GM18858 (cell line): ENCODE data around the gene TMEM125.

Experiments used
- ATAC-seq: cut with Tn5 transposase; IDR thresholded peaks from one replicate; pipeline ENCODE4 v1.9.1; 2021; ENCODE audit not compliant: unreplicated experiment

The TMEM125 gene

GRCh38 chr1:43269627-43270375, at the start of gene TMEM125:
TMEM125 (plus strand) TSS chr1:43269983; CDS start chr1:43272723, 2,740 bp downstream.
- no peak for ATAC-seq

DNA sequence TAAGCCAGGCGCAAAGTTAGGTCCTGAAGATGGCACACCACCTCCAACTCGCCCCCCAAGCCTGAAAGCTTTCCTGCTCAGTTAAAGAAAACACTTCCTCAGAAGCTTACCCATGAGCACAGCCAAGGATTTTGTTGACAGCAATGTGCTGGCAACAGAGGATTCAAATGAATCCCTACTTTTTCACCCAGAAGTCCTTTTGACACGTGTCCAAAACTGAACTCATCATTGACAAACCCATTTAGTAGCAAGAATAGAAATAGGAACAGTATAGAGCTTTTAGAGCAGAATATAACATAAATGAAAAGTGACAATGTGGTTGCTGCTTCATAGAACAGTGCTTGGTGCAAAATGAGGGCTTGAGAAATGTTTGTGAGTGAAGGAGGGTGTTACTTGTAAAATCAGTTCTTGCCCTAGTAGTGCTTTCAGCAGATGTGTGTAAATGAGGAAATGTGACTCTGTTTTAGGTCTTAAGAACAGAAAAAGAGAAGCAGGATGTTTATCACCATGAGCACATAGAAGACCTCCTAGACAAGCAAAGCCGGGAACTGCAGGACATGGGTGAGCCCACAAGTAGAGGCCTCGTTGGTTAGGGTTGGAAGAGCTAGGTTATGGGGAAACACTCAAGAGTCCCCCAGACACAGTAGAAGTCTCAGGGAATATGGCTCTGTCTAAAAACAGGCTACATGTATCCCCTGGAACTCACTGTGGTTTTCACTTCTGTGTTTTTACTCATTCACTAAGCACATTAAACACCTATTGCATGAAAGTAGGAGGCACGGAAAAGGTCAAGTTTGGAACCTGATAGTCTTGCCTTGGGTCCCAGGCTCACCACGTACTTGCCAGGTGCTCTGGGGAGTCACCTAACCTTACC, 48.6 kb upstream of the TMEM125 start:
- peak; percentile 53 for ATAC-seq

DNA sequence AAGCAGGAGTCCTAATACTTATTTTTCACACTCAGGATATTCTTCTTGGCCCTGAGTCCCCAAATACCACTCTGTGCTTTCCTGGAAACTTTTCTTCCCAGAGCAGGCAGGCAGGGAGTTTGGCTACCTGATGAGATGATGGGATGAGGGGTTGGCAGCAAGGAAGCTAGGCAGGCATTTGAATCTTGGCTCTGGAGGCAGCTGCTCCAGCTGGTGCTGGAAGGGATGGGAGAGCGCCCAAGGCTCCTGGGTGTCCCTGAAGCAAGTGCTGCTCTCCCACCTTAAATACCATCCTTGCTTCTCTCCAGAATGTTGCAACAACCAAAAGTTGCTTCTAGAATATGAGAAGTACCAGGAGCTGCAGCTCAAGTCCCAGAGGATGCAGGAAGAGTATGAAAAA, 48.0 kb upstream of the TMEM125 start:
- no peak for ATAC-seq

GRCh38 chr1:43222879-43223278, 46.9 kb upstream of the TMEM125 start:
- no peak for ATAC-seq

DNA sequence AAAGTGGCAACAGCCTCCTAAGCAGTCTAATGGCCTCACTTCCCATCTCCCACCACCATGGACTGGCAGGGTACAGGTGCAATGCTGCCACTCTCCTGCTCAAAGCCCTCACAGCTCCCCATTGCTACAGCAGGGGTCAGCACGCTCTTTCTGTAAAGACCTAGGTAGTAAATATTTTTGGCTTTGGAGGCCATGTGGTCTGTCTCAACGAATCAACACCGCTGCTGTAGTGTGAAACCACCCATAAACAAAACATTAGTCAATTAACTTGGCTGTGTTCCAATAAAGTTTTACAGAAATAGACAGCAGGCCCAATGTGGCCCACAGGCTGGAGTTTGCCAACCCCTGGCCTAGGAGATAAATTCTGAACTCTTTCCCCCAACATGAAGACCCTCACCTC, 44.6 kb upstream of the TMEM125 start:
- no peak for ATAC-seq

DNA sequence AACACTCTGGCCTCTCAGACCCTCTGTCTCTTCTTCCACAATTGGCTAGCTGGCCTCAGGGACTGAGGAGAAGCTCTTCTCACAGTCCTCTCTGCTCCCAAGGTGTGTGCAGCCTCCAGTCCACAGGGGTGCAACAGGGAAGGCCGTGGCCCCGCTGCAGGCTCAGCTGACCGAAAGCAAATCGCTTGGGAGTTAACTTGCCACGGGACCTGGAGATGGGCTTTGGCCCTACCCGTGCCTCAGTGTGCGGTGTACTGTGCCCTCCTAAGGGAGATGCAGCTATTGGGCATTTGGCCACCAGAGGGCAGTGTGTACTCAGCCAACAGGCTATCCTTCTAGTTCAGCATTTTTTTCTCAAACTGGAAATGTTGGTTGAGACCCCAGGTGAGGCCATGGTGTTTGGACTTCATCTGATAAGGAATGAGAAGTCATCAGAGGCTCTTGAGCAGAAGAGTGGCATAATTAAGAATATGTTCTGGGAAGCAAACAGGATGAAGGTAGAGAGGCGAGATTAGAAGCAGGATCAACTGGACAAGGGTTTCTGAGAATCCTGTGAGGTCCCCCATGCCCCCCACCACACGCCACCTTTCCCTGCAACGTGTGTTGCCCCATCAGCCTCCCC, 42.5 kb upstream of the TMEM125 start:
- no peak for ATAC-seq

DNA sequence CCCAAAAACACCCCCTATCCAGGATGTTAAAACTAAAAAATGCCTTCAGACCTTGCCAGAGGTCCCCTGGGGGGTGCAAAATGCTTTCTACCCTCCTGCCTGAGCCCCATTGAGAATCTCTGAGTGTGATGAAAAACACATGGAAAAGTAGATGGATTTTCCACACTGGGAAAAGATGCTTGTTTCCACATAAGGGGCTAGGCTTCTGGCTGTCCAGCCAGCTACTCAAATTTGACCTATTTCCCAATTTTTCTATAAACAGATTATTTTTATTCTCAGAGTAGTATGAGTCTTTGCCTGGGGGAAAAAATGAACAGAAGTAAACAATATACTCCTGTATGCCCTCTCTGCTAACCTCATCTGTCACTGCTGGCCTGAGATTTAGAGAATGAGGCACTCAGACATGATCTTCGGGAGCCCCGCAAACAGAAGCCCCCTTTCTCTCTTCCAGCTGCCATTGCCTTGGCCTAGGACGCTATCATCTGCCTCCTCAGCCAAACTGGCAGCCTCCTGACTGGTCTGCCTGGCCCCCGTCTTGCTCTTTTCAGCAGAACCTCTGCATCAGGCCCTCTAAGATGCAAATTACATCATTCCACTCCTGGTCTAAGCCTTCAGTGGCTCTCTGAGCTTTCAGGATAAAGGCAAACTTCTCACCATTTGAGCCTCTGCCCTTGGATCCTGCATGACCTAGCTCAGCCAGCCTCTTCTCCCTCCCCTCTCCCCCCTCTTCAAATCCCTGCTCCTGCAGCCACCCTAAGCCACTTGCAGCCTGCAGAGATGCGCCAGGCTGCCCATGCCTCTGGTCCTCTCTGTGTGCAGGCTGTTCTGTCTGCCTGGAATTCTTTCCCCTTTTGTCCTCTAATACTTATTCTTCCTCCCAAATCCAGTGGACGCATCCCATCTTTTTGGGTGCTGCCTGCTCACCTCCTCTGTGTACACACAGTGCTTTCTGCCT, 39.7 kb upstream of the TMEM125 start:
- no peak for ATAC-seq

- no peak for ATAC-seq
Observed at GRCh38 chr1:43232074-43232473, 37.7 kb upstream of the TMEM125 start.

- no peak for ATAC-seq
Observed at GRCh38 chr1:43232482-43232881, 37.3 kb upstream of the TMEM125 start.

GRCh38 chr1:43233631-43234030, 36.2 kb upstream of the TMEM125 start:
- no peak for ATAC-seq

DNA sequence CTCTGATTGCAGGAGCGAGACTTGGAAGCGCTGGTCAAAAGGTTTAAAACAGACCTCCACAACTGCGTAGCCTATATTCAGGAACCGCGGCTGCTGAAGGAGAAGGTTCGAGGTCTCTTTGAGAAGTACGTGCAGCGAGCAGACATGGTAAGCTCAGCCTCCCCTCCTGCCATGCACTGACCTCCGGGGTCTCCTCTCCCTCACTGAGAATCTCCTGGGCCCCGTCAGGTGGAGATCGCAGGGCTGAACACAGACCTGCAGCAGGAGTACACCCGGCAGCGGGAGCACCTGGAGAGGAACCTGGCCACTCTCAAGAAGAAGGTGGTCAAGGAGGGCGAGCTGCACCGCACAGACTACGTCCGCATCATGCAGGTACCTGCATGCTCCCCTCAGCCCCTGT, 35.5 kb upstream of the TMEM125 start:
- no peak for ATAC-seq

DNA sequence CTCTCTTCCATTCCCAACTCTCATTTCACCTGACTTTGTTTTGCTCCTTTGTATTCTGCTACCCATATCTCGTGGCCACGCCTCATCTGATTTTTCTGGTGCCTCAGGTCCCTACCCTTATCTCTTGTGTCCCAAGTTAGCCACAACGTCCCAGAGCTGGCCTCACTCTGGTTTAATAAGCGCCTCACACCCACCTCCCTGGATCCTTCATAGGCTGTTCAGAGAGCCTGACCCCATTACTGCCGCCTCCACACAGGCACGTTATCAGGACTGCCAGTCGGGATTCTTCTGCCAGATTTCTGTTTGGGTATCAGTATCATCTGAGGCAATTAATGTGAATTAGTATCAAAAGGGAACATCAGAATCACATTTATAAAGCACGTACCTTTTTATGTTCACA, 34.7 kb upstream of the TMEM125 start:
- no peak for ATAC-seq

- no peak for ATAC-seq
Observed at GRCh38 chr1:43235451-43236121, 34.2 kb upstream of the TMEM125 start.

GRCh38 chr1:43237121-43237520, 32.7 kb upstream of the TMEM125 start:
- ATAC-seq = no peak

GRCh38 chr1:43238085-43238484, 31.7 kb upstream of the TMEM125 start:
- ATAC-seq = no peak

DNA sequence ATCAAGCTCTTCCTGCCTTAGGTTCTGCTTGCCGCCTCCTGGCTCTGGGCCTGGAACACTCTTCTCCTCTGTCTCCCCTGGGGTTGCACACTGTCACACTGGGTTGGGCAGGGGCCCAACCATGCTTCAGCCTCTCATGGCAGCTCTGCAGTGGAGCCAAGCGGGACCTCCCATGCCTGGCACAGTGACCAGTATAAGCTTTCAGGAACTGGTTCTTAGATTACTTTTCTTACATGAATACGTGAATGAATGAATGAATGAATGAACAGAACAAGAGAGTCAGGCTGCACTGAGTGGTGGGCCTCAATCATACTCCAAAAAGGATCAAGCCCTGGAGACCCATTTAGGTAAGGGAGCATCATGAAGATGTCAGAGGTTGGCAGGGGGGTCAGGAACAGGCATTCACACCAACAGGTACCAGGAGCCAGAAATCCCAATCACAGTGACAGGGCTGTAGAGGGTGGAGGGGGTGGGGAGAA, 30.8 kb upstream of the TMEM125 start:
- no peak for ATAC-seq

DNA sequence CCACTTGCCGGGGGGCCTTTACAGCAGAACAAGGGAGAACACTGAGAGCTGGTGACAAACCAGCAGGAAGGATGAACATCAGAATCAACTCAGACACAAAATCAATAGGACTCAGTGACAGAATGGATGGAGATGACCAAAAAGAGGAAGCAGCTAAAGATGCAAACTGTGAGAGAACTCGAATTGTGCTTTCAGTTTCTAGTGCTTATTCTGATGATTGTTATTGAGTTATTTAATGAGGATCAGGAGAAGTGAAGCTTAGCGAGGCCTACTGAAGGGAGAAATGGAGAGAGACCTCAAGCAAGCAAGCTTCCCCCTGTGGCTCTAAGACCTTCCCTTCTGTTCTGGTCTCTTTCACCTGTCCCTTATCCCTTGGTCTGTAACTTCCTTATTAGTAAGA, 30.3 kb upstream of the TMEM125 start:
- peak; percentile 58 for ATAC-seq

DNA sequence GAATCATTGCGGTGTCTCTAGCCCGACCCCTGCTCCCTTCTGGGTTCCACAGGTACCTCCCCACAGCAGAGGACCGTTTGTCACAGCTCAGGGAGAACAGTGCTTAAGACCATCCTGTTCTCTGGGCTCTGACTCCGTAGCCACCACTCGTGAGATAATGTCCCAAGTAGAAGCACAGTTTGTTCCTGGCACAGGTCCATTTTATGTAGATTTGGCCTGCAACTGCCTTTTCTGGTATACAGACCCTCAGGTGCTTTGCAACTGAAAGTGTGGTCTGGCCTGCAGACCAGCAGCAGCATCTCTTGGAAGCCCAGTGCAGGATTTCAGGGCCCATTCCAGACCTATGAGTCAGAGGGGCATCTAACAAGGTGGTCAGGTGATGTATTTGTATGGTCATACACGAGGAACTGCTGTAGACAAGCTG, 28.4 kb upstream of the TMEM125 start:
- no peak for ATAC-seq

DNA sequence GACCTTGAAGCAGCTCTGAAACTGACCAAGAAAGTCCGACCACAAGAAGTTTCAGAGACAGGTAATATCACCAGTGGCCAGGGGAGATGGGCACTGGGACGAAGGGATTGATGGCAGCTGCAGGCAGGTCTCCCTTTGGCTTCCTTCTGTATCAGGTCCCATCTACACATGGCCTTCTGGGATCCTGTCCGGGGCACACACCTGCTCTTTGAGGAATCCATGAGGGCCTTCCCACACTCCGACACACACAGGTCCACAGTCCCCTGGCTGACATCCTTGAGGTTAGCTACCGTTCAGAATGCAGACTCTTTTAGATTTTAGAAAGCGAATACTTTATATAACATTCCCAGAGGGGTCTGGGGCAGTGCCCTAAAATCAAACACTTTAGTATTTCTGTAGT, 26.5 kb upstream of the TMEM125 start:
- no peak for ATAC-seq
